BE2C (cell line): ENCODE data around the gene AFDN.

Experiments used
- DNase-seq: peaks from one replicate; pipeline ENCODE4 v3.0.0-alpha.2; 2020
- H3K27me3 ChIP-seq: fragments of 250-450 bp; sonication (Bioruptor Pico); 2 replicates; pipeline ENCODE4 v1.5.1; 2020; ENCODE audit warnings: mild to moderate bottlenecking
- H3K36me3 ChIP-seq: fragments of 250-450 bp; sonication (Bioruptor Pico); 2 replicates; pipeline ENCODE4 v1.5.1; 2020; ENCODE audit warnings: mild to moderate bottlenecking
- H3K4me1 ChIP-seq: fragments of 250-450 bp; sonication (Bioruptor Pico); 2 replicates; pipeline ENCODE4 v1.5.1; 2020
- H3K4me3 ChIP-seq: 2 replicates; pipeline ENCODE4 v1.5.1; 2011; ENCODE audit warnings: low read depth, low read length
- H3K9me3 ChIP-seq: fragments of 250-450 bp; sonication (Bioruptor Pico); 2 replicates; pipeline ENCODE4 v1.5.1; 2020
- CTCF ChIP-seq: IDR thresholded peaks from 2 replicates; pipeline ENCODE4 v1.5.1; 2012; ENCODE audit warnings: mild to moderate bottlenecking, low read depth, low read length

AFDN gene

DNA sequence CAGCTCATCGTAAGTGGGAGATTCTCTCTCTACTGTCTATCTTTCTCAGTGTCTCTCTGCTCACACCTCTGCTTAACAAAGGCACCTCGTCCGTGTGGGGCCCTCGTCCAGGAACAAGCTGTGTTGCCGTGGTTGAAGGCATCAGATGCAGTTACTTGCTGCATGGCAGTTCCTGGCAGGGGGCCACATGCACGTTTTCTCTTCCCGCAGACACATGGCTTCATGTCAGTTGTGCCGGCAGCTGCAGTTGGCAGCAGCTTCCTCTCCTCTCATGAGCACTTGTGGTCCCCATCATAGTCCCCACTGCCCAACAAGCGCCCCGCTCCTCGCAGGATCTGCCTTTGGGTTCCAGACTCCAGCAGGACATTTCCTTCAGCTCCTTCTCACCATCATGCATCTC is 7.1 kb upstream of the AFDN start:
- TF ChIP-seq CTCF = no peak
- H3K4me1 ChIP-seq = peaks cover 8% of the 10 kb centered on the region
- no peaks in the 10 kb centered on the region for H3K27me3 ChIP-seq
- no peaks in the 10 kb centered on the region for H3K36me3 ChIP-seq
- H3K4me3 ChIP-seq = no peak overlapping the region
- DNase-seq = peak; percentile 53
- H3K9me3 ChIP-seq = no peaks in the 10 kb centered on the region

- Histone ChIP-seq H3K9me3 (no peaks in the 10 kb centered on the region), H3K4me3 (no peak overlapping the region), H3K4me1 (peaks cover 13% of the 10 kb centered on the region), H3K36me3 (no peaks in the 10 kb centered on the region), H3K27me3 (no peaks in the 10 kb centered on the region)
- no peak for TF ChIP-seq CTCF
- no peak for DNase-seq
Measured at GRCh38 chr6:167820681-167821080, 6.0 kb upstream of the AFDN start.

- no peak for DNase-seq
- Histone ChIP-seq H3K36me3 (no peaks in the 10 kb centered on the region), H3K9me3 (no peaks in the 10 kb centered on the region), H3K4me1 (peaks cover 7% of the 10 kb centered on the region), H3K4me3 (no peak overlapping the region), H3K27me3 (no peaks in the 10 kb centered on the region)
- TF ChIP-seq CTCF = no peak
Measured at GRCh38 chr6:167824591-167825331, 1.9 kb upstream of the AFDN start.

DNA sequence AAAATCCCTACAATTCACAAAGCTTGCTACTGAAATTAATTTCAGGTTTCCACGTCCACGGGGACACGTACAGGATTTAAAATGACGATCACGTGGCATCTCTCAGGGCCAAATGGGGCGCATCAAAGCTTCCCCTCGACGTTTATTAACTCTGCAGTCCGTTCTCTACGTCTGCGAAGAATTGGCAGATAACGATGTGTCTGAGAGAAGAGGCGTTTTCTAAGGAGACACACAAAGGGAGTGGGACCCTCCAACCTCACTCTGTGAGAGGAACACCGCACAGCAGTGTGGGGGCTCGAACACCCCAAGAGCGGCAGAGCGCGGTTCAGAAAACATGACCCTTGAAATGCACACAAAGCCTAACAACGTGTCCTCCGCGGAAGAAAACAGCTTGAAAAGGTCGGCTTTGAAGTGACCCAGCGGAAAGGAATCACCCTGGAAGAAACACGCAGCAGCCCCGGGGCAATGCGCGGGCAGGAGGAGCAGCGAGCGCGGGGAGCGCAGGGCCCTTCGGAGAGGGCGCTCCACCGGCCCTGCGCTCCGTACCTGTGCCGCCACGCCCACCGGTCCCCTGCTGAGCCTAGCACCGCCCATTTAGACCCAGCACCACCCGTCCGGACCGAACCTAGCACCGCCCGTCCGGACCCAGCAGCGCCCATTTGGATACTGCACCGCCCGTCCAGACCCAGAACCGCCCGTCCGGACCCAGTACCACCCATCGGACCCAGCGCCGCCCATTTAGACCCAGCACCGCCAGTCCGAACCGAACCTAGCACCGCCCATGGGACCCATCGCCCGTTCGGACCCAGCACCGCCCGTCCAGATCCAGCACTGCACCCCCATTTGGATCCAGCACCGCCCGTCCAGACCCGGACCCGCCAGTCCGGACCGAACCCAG is 1.1 kb upstream of the AFDN start:
- peak; percentile 65 for DNase-seq
- H3K9me3 ChIP-seq = no peaks in the 10 kb centered on the region
- H3K4me1 ChIP-seq = peaks cover 8% of the 10 kb centered on the region
- TF ChIP-seq CTCF = no peak
- H3K27me3 ChIP-seq = no peaks in the 10 kb centered on the region
- peak overlapping the region; percentile 90 for H3K4me3 ChIP-seq
- no peaks in the 10 kb centered on the region for H3K36me3 ChIP-seq

GRCh38 chr6:167826230-167826895 is 348 bp upstream of the AFDN start:
- peak; percentile 13; the same call in 1 of the 2 replicates for TF ChIP-seq CTCF
- Histone ChIP-seq H3K4me1 (peaks cover 8% of the 10 kb centered on the region), H3K4me3 (peak overlapping the region; percentile 90), H3K9me3 (no peaks in the 10 kb centered on the region), H3K36me3 (no peaks in the 10 kb centered on the region), H3K27me3 (no peaks in the 10 kb centered on the region)
- peak; percentile 76 for DNase-seq
